Activated B cell treated with CpG ODN at 0.5 μM for 24 hours (primary cell): ENCODE data around the gene EPM2AIP1. TPM values are rescaled to one million over a fixed set of nuclear protein-coding genes. Genes with fewer than 3 reads are reported as not detected.
"Not testable (repeated sequence)": the region's sequence is repeated elsewhere in the genome, so short reads cannot be mapped to it uniquely, and the experiment has no call there.

ENCODE experiments used
- ATAC-seq: fragments of 200-7000 bp; cut with Tn5 transposase; one replicate; pipeline ENCODE4 v1.10.0; 2021; ENCODE audit warnings: low read depth, mild to moderate bottlenecking, moderate library complexity
- CTCF ChIA-PET: fragments of 350-600 bp; sonication (Branson Sonifier 250); formaldehyde crosslinking; loops from one replicate; lab custom pipeline; 2021; ENCODE audit warnings: antibody characterized with exemption; lab: Charles Lee
- POLR2A ChIA-PET: fragments of 350-600 bp; sonication (Branson Sonifier 250); formaldehyde crosslinking; loops from one replicate; lab custom pipeline; 2021; ENCODE audit warnings: antibody characterized with exemption; lab: Charles Lee
- DNase-seq: peaks from one replicate; pipeline ENCODE4 v3.0.0; 2022
- H3K27ac Mint-ChIP-seq: one replicate; pipeline ENCODE4 v1.8.0; 2020; ENCODE audit warnings: mixed read lengths
- H3K27me3 Mint-ChIP-seq: one replicate; pipeline ENCODE4 v1.8.0; 2021; ENCODE audit warnings: mixed read lengths
- H3K36me3 Mint-ChIP-seq: one replicate; pipeline ENCODE4 v1.8.0; 2021; ENCODE audit warnings: low read depth, mixed read lengths
- H3K4me1 Mint-ChIP-seq: one replicate; pipeline ENCODE4 v1.8.0; 2021; ENCODE audit warnings: mixed read lengths
- H3K4me3 Mint-ChIP-seq: one replicate; pipeline ENCODE4 v1.8.0; 2020; ENCODE audit warnings: mild to moderate bottlenecking, mixed read lengths
- H3K9me3 Mint-ChIP-seq: one replicate; pipeline ENCODE4 v1.8.0; 2020; ENCODE audit warnings: mixed read lengths
- CTCF ChIP-seq: fragments of 200-600 bp; IDR thresholded peaks from one replicate; pipeline ENCODE4 v1.8.0; 2022; ENCODE audit warnings: antibody characterized with exemption, mild to moderate bottlenecking
- intact Hi-C: fragments of 100-400 bp; cut with micrococcal nuclease; formaldehyde crosslinking; loops from one replicate; pipeline ENCODE4 v1.15.1; 2024
- total RNA-seq: library from RNA; stranded (reverse); gene quantifications from 2 replicates; pipeline ENCODE4 v1.2.3, GENCODE V29; 2022

Gene EPM2AIP1
- total RNA-seq, 1 donor from 2014 or later = 30.7 TPM

- no peaks in the 10 kb centered on the region for H3K9me3 Mint-ChIP-seq
- no peaks in the 10 kb centered on the region for H3K27me3 Mint-ChIP-seq
- TF ChIP-seq CTCF = no peak
- no peak for ATAC-seq
- POLR2A ChIA-PET = interaction anchor here (0.8 to 2.9 kb wide), 4 partner anchors 13 to 55 kb away, joined by 3 to 9 read pairs (median 6); partner anchors contain the start of gene TRANK1
- intact Hi-C loops = no loop called here
- peaks cover 20% of the 10 kb centered on the region for H3K4me1 Mint-ChIP-seq
- no peak for DNase-seq
- no peak overlapping the region for H3K4me3 Mint-ChIP-seq
- H3K36me3 Mint-ChIP-seq = no peaks in the 10 kb centered on the region
- CTCF ChIA-PET = interaction anchor here (0.8 to 4.7 kb wide), 16 partner anchors 12 to 165 kb away, joined by 3 to 71 read pairs (median 12); partner anchors contain the start of gene TRANK1
- H3K27ac Mint-ChIP-seq = no peak overlapping the region
Measured at GRCh38 chr3:36957063-36957462, 35.9 kb downstream of the EPM2AIP1 start.

- DNase-seq (no peak), ATAC-seq (no peak)
- ChIA-PET CTCF (interaction anchor here (1.0 to 4.7 kb wide), 7 partner anchors 14 to 87 kb away, joined by 3 to 71 read pairs (median 5); no protein-coding TSS in a partner anchor), POLR2A (interaction anchor here (2.9 kb wide), 1 partner anchor 12 kb away, joined by 9 read pairs; the partner anchor contains the start of gene TRANK1)
- Mint-ChIP-seq H3K27ac (no peak overlapping the region), H3K9me3 (no peaks in the 10 kb centered on the region), H3K4me1 (peaks cover 20% of the 10 kb centered on the region), H3K4me3 (no peak overlapping the region), H3K36me3 (no peaks in the 10 kb centered on the region), H3K27me3 (no peaks in the 10 kb centered on the region)
- intact Hi-C loops = no loop called here
- TF ChIP-seq CTCF = no peak
Measured at GRCh38 chr3:36956155-36956554, 36.8 kb downstream of the EPM2AIP1 start.

- Mint-ChIP-seq H3K27ac (no peak overlapping the region), H3K27me3 (no peaks in the 10 kb centered on the region), H3K9me3 (no peaks in the 10 kb centered on the region), H3K4me1 (peaks cover 20% of the 10 kb centered on the region), H3K36me3 (no peaks in the 10 kb centered on the region), H3K4me3 (no peak overlapping the region)
- intact Hi-C loops = no loop called here
- DNase-seq (no peak), ATAC-seq (no peak)
- ChIA-PET POLR2A (interaction anchor here (0.6 to 2.9 kb wide), 2 partner anchors 10 to 22 kb away, joined by 3 to 9 read pairs; partner anchors contain the start of gene TRANK1), CTCF (interaction anchor here (1.9 kb wide), 1 partner anchor 19 kb away, joined by 5 read pairs; no protein-coding TSS in a partner anchor)
- TF ChIP-seq CTCF = no peak
Measured at GRCh38 chr3:36954452-36955134, 38.3 kb downstream of the EPM2AIP1 start.

- POLR2A ChIA-PET = interaction anchor here (1.0 kb wide), 1 partner anchor 25 kb away, joined by 3 read pairs; no protein-coding TSS in a partner anchor
- CTCF ChIA-PET = interaction anchor here (2.7 kb wide), 1 partner anchor 11 kb away, joined by 14 read pairs; no protein-coding TSS in a partner anchor
- H3K27me3 Mint-ChIP-seq = not testable (repeated sequence)
Measured at GRCh38 chr3:36947814-36948213, 45.1 kb downstream of the EPM2AIP1 start.

GRCh38 chr3:36945333-36945980 lies 47.5 kb downstream of the EPM2AIP1 start:
- ChIA-PET POLR2A (interaction anchor here (0.7 to 4.0 kb wide), 20 partner anchors 10 to 69 kb away, joined by 3 to 37 read pairs (median 10); partner anchors contain the start of genes EPM2AIP1 and MLH1), CTCF (interaction anchor here (0.9 to 3.3 kb wide), 9 partner anchors 12 to 77 kb away, joined by 3 to 24 read pairs (median 3); no protein-coding TSS in a partner anchor)
- H3K36me3 Mint-ChIP-seq = peaks cover 2% of the 10 kb centered on the region
- peak overlapping the region; percentile 60 for H3K27ac Mint-ChIP-seq
- no peaks in the 10 kb centered on the region for H3K27me3 Mint-ChIP-seq
- H3K9me3 Mint-ChIP-seq = peaks cover 12% of the 10 kb centered on the region
- peaks cover 25% of the 10 kb centered on the region for H3K4me1 Mint-ChIP-seq
- intact Hi-C loops = loop anchor here (1.0 kb wide), 3 partner anchors 22 to 48 kb away; partner anchors contain the start of genes EPM2AIP1 and MLH1
- DNase-seq = no peak
- ATAC-seq = no peak
- TF ChIP-seq CTCF = no peak
- H3K4me3 Mint-ChIP-seq = peak overlapping the region; percentile 85

More at GRCh38 chr3:36947814-36948213, 45.1 kb downstream of the EPM2AIP1 start:
- H3K4me1 Mint-ChIP-seq = peaks cover 12% of the 10 kb centered on the region
- DNase-seq, intact Hi-C loops, H3K36me3 Mint-ChIP-seq, H3K4me3 Mint-ChIP-seq, H3K27ac Mint-ChIP-seq, ATAC-seq: not testable (repeated sequence)
- peaks cover 12% of the 10 kb centered on the region for H3K9me3 Mint-ChIP-seq
